Measurements from ENCODE around the gene ZNHIT1.
"Not testable (repeated sequence)": the region's sequence is repeated elsewhere in the genome, so short reads cannot be mapped to it uniquely, and the experiment has no call there.

The ZNHIT1 gene

DNA sequence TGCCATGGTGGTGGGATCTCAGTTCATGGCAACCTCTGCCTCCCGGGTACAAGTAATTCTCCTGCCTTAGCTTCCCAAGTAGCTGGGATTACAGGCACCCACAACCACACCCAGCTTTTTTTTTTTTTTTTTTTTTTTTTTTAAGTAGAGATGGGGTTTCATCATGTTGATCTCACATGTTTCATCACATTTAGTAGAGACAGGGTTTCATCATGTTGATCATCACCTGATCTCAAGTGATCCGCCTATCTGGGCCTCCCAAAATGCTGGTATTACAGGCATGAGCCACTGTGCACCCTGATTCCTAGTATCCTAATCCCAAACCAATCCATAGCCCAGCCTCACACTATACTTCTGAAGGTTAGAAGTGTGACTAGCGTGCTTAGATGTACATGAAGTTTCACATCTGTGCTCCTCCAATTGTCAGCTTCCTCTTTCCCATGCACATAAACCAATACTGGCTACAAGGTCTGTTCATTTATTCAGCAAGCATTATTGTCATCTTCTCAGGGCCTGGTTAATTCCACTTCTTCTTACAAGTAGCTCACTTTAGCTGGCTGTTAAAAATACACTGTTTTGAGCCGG is 31.0 kb upstream of the ZNHIT1 start:
- H3K4me3 ChIP-seq (ENCODE audit: low read depth, low read length): no peak overlapping the region
- no peak for TF ChIP-seq CTCF (IDR thresholded peaks at IDR 0.05; ENCODE audit: control insufficient read depth, extremely low read depth, insufficient read depth)
- no peak for DNase-seq (ENCODE audit: low read depth)

DNA sequence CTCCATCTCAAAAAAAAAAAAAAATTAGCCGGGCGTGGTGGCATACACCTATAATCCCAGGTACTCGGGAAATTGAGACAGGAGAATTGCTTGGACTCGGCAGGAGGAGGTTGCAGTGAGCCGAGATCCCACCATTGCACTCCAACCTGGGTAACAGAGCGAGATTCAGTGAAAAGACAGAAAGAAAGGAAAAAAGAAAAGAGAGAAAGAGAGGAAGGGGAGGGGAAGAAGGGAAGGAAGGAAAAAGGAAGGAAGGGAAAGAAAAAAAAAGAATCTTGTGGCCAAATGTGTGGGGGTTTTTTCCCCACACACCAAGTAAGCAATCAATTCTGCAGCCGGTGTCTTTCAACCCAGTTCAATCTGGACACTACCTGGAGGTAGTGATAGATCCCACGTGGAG is 28.9 kb upstream of the ZNHIT1 start:
- DNase-seq (ENCODE audit: low read depth): no peak
- no peak overlapping the region for H3K4me3 ChIP-seq (ENCODE audit: low read depth, low read length)
- TF ChIP-seq CTCF (IDR thresholded peaks at IDR 0.05; ENCODE audit: control insufficient read depth, extremely low read depth, insufficient read depth): no peak

DNA sequence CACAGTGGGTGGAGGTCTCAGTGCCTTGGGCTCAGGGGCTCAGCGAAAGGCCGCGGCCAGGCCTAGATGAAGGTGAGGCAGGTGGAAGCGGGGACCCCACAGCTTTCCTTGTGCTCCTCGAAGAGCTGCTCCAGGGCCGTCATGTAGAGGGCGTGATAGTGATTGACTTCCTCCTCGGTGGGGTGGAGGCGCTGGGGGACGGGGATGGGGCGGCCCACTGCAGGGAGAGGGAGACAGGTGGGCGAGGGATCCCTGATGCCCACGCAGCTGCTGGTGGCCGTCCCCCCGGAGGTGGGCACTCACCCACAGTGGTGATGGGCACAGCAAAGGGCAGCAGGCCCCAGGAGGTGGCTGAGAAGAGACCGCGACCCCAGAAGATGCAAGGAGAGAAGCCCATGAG is 22.1 kb upstream of the ZNHIT1 start:
- no peak for TF ChIP-seq CTCF (IDR thresholded peaks at IDR 0.05; ENCODE audit: control insufficient read depth, extremely low read depth, insufficient read depth)
- no peak for DNase-seq (ENCODE audit: low read depth)
- H3K4me3 ChIP-seq (ENCODE audit: low read depth, low read length): no peak overlapping the region

DNA sequence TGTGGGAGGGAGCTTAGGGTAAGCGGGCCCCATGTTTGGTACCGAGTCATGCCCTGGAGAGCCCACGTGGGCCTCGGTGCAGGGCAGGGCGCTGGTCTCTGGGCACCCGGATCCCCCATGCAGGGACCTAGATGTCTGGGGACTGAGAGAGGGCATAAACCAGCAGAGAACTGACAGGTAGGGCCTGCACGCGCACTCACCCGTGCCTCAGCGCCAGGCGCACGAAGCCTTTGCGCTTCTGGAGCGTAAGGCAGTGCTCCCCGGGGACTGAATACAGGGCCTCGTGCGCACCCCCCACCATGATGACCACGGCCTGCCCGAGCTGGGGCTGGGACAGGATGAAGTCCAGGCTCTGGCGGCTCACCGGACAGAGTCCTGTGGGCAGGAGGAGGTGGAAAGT is 20.0 kb upstream of the ZNHIT1 start:
- no peak for TF ChIP-seq CTCF (IDR thresholded peaks at IDR 0.05; ENCODE audit: control insufficient read depth, extremely low read depth, insufficient read depth)
- DNase-seq (ENCODE audit: low read depth): no peak
- no peak overlapping the region for H3K4me3 ChIP-seq (ENCODE audit: low read depth, low read length)

- DNase-seq (ENCODE audit: low read depth): no peak
- TF ChIP-seq CTCF (IDR thresholded peaks at IDR 0.05; ENCODE audit: control insufficient read depth, extremely low read depth, insufficient read depth): no peak
- H3K4me3 ChIP-seq (ENCODE audit: low read depth, low read length): no peak overlapping the region
Observed at GRCh38 chr7:101198476-101198875, 19.5 kb upstream of the ZNHIT1 start.

- DNase-seq (ENCODE audit: low read depth); H3K4me3 ChIP-seq (ENCODE audit: low read depth, low read length): not testable (repeated sequence)
Observed at GRCh38 chr7:101199522-101199921, 18.4 kb upstream of the ZNHIT1 start.

- DNase-seq (ENCODE audit: low read depth): no peak
- TF ChIP-seq CTCF (IDR thresholded peaks at IDR 0.05; ENCODE audit: control insufficient read depth, extremely low read depth, insufficient read depth): no peak
- H3K4me3 ChIP-seq (ENCODE audit: low read depth, low read length): no peak overlapping the region
Observed at GRCh38 chr7:101200504-101200861, 17.5 kb upstream of the ZNHIT1 start.
